Esophagus muscularis mucosa (tissue), 4 donors: Measurements from ENCODE around the gene CD46. TPM values are rescaled to one million over a fixed set of nuclear protein-coding genes. Genes with fewer than 3 reads are reported as not detected.
A peak's percentile ranks its signal among the peaks of the same experiment; 100 is the strongest.

Source experiments
- DNase-seq: peaks from one replicate; pipeline ENCODE4 v3.0.0-alpha.2; 2017; ENCODE audit errors: extremely low spot score
- H3K27ac ChIP-seq, 4 donors: fragments of 200-600 bp; sonication (generic); replicated peaks in 1 of 4; 1 replicate in 3 of 4; 2 replicates in 1 of 4; pipeline ENCODE4 v1.5.1; 2016 to 2019; ENCODE audit warnings: mild to moderate bottlenecking in 1 of 4
- H3K27me3 ChIP-seq, 4 donors: fragments of 200-600 bp; sonication (generic); one replicate each; pipeline versions ENCODE4 v1.5.1 to v1.6.0; 2016 to 2019
- H3K36me3 ChIP-seq, 4 donors: fragments of 200-600 bp; sonication (generic); one replicate each; pipeline ENCODE4 v1.5.1; 2016 to 2019
- H3K4me1 ChIP-seq, 4 donors: fragments of 200-600 bp; sonication (generic); one replicate each; pipeline ENCODE4 v1.5.1; 2016 to 2019
- H3K4me3 ChIP-seq, 4 donors: fragments of 200-600 bp; sonication (generic); 1 replicate in 2 of 4; 2 replicates in 2 of 4; pipeline ENCODE4 v1.5.1; 2016 to 2019; ENCODE audit warnings: mild to moderate bottlenecking in 4 of 4, moderate library complexity in 1 of 4
- H3K9me3 ChIP-seq, 4 donors: fragments of 200-600 bp; sonication (generic); 1 replicate in 3 of 4; 2 replicates in 1 of 4; pipeline ENCODE4 v1.5.1; 2016 to 2019
- CTCF ChIP-seq, 3 experiments: fragments of 200-600 bp in 2 of 3; fragments of 450-650 bp in 1 of 3; sonication (generic) in 2 of 3; IDR thresholded peaks; one replicate each; pipeline ENCODE4 v1.5.1; 2017 to 2019; ENCODE audit warnings: antibody characterized with exemption in 3 of 3, mild to moderate bottlenecking in 2 of 3, moderate library complexity in 1 of 3
- EP300 ChIP-seq: sonication (generic); formaldehyde crosslinking; IDR thresholded peaks from one replicate; pipeline ENCODE4 v1.6.1; 2017; ENCODE audit warnings: antibody characterized with exemption
- POLR2A ChIP-seq: fragments of 450-650 bp; IDR thresholded peaks from one replicate; pipeline ENCODE4 v1.6.1; 2017; ENCODE audit warnings: antibody characterized with exemption, moderate library complexity, mild to moderate bottlenecking, low read depth
- POLR2AphosphoS5 ChIP-seq, 2 donors: sonication (generic); formaldehyde crosslinking; IDR thresholded peaks; one replicate each; pipeline ENCODE4 v1.6.1; 2017; ENCODE audit warnings: antibody characterized with exemption in 2 of 2
- WGBS: methylation state at CpG from one replicate; pipeline ENCODE4 v1.1.5; 2018; 5-methylcytosine and 5-hydroxymethylcytosine counted together
- intact Hi-C: fragments of 100-400 bp; cut with DNase I; formaldehyde crosslinking; loops from one replicate; pipeline ENCODE4 v1.15.1; 2023
- total RNA-seq, 4 donors: library from RNA; depleted of rRNA; stranded (reverse); fragments of >200 nt; gene quantifications; one replicate each; pipeline versions ENCODE4 v1.1.0 to v1.2.1, GENCODE V29; 2016

Gene CD46
- total RNA-seq, 4 donors from 2014 or later = 65.6 to 86.4 (median 69.2) TPM

- peaks cover 0 to 4% (median 0%) of the 10 kb centered on the region in 4 donors for H3K36me3 ChIP-seq
- DNase-seq = no peak
- H3K27me3 ChIP-seq = no peaks in the 10 kb centered on the region
- intact Hi-C loops = loop anchor here (5.0 kb wide), 1 partner anchor 130 kb away; no protein-coding TSS in a partner anchor
- no peak for TF ChIP-seq POLR2A
- H3K4me1 ChIP-seq = peaks cover 95 to 99% (median 97%) of the 10 kb centered on the region in 4 donors
- 94% methylated on average over 8 of the region's 8 CpGs for WGBS
- peak overlapping the region; percentile 59 to 99 (median 82) for H3K27ac ChIP-seq
- H3K4me3 ChIP-seq = no peak overlapping the region
- no peaks in the 10 kb centered on the region for H3K9me3 ChIP-seq
Observed at GRCh38 chr1:207832796-207833195, 80.9 kb downstream of the CD46 start.

- intact Hi-C loops = loop anchor here (5.0 kb wide), 1 partner anchor 129 kb away; no protein-coding TSS in a partner anchor
Observed at GRCh38 chr1:207833381-207833780, 81.5 kb downstream of the CD46 start.

GRCh38 chr1:207833956-207834660 is 82.3 kb downstream of the CD46 start:
- DNase-seq = no peak
- Histone ChIP-seq H3K27me3 (no peaks in the 10 kb centered on the region), H3K36me3 (peaks cover 0 to 4% (median 0%) of the 10 kb centered on the region in 4 donors), H3K9me3 (no peaks in the 10 kb centered on the region), H3K4me3 (no peak overlapping the region), H3K4me1 (peaks cover 95 to 99% (median 97%) of the 10 kb centered on the region in 4 donors), H3K27ac (peak overlapping the region; percentile 45 to 99 (median 78))
- intact Hi-C loops = loop anchor here (5.0 kb wide), 1 partner anchor 128 kb away; no protein-coding TSS in a partner anchor
- TF ChIP-seq POLR2AphosphoS5 (IDR thresholded peaks at IDR 0.05) = no peak
- no peak for TF ChIP-seq POLR2A
- no peak for TF ChIP-seq EP300
- TF ChIP-seq CTCF (IDR thresholded peaks at IDR 0.05) = no peak
- 88% methylated on average over 7 of the region's 7 CpGs for WGBS

More at GRCh38 chr1:207833381-207833780, 81.5 kb downstream of the CD46 start:
- Histone ChIP-seq H3K4me1 (peaks cover 95 to 99% (median 97%) of the 10 kb centered on the region in 4 donors), H3K27me3 (no peaks in the 10 kb centered on the region), H3K9me3 (no peaks in the 10 kb centered on the region), H3K4me3 (no peak overlapping the region), H3K36me3 (peaks cover 0 to 4% (median 0%) of the 10 kb centered on the region in 4 donors), H3K27ac (peak overlapping the region; percentile 45 to 99 (median 78))
- no peak for DNase-seq
- TF ChIP-seq CTCF (IDR thresholded peaks at IDR 0.05) = no peak
- TF ChIP-seq POLR2A = no peak
- no peak for TF ChIP-seq EP300
- no peak for TF ChIP-seq POLR2AphosphoS5 (IDR thresholded peaks at IDR 0.05)
- 77% methylated on average over 6 of the region's 6 CpGs for WGBS

GRCh38 chr1:207835958-207836357 is 84.1 kb downstream of the CD46 start:
- peak in 1 of 2 donors; percentile 7 for TF ChIP-seq POLR2AphosphoS5 (IDR thresholded peaks at IDR 0.05)
- no peak for TF ChIP-seq CTCF (IDR thresholded peaks at IDR 0.05)
- Histone ChIP-seq H3K4me3 (no peak overlapping the region), H3K27me3 (no peaks in the 10 kb centered on the region), H3K36me3 (peaks cover 0 to 4% (median 0%) of the 10 kb centered on the region in 4 donors), H3K4me1 (peaks cover 88 to 97% (median 96%) of the 10 kb centered on the region in 4 donors), H3K27ac (peak overlapping the region; percentile 60 to 99 (median 86)), H3K9me3 (no peaks in the 10 kb centered on the region)
- intact Hi-C loops = no loop called here
- DNase-seq = no peak
- 74% methylated on average over 6 of the region's 6 CpGs for WGBS

- Histone ChIP-seq H3K9me3 (no peaks in the 10 kb centered on the region), H3K4me1 (peaks cover 86 to 97% (median 93%) of the 10 kb centered on the region in 4 donors), H3K27me3 (no peaks in the 10 kb centered on the region), H3K36me3 (peaks cover 0 to 4% (median 0%) of the 10 kb centered on the region in 4 donors), H3K4me3 (no peak overlapping the region), H3K27ac (peak overlapping the region; percentile 60 to 99 (median 86))
- 54% methylated on average over 14 of the region's 15 CpGs for WGBS
- TF ChIP-seq CTCF (IDR thresholded peaks at IDR 0.05) (no peak), POLR2AphosphoS5 (IDR thresholded peaks at IDR 0.05) (no peak), EP300 (no peak), POLR2A (no peak)
- no peak for DNase-seq
- intact Hi-C loops = no loop called here
Observed at GRCh38 chr1:207836591-207837347, 84.9 kb downstream of the CD46 start.
